ENCODE measurements around the gene PTPRN2. TPM values are rescaled to one million over a fixed set of nuclear protein-coding genes. Genes with fewer than 3 reads are reported as not detected.

The PTPRN2 gene
- total and polyA plus RNA-seq, 2 donors (not counting 3 experiments of a cell fraction or from before 2014, with no cell fraction given) = 0.62 to 0.88 TPM

- no peaks in the 10 kb centered on the region for H3K27me3 ChIP-seq (ENCODE audit: control insufficient read depth in 2 of 2, insufficient read depth in 2 of 2, low read length in 2 of 2)
- no peaks in the 10 kb centered on the region for H3K79me2 ChIP-seq (ENCODE audit: control insufficient read depth, insufficient read depth, low read length)
- DNase-seq (ENCODE audit: low read depth, low spot score) = no peak
- H3K4me2 ChIP-seq (ENCODE audit: insufficient read depth, low read length) = no peak overlapping the region
- H3K4me1 ChIP-seq (ENCODE audit: control insufficient read depth, extremely low read depth, insufficient read depth, low read length) = no peaks in the 10 kb centered on the region
- TF ChIP-seq CTCF (IDR thresholded peaks at IDR 0.05; ENCODE audit: extremely low read depth in 1 of 2, insufficient read depth in 1 of 2, low read depth in 1 of 2, low read length in 2 of 2) = no peak
- no peak for TF ChIP-seq JUN (IDR thresholded peaks at IDR 0.05; ENCODE audit: borderline replicate concordance, insufficient read depth, insufficient read length, low read depth)
- no peak for TF ChIP-seq POLR2AphosphoS5 (IDR thresholded peaks at IDR 0.05; ENCODE audit: insufficient read depth, low read depth, low read length)
- TF ChIP-seq GATA2 (IDR thresholded peaks at IDR 0.05; ENCODE audit: insufficient read depth, insufficient read length, low read depth, low read length) = no peak
- no peak for TF ChIP-seq FOS (IDR thresholded peaks at IDR 0.05; ENCODE audit: borderline replicate concordance, insufficient read depth, low read length)
- no peak for TF ChIP-seq EZH2 (IDR thresholded peaks at IDR 0.05; ENCODE audit: borderline replicate concordance, low read depth, low read length, severe bottlenecking)
- TF ChIP-seq MYC (IDR thresholded peaks at IDR 0.05; ENCODE audit: low read depth, low read length) = no peak
- no peak for TF ChIP-seq POLR2A (IDR thresholded peaks at IDR 0.05; ENCODE audit: low read depth, low read length)
- TF ChIP-seq MAX (IDR thresholded peaks at IDR 0.05; ENCODE audit: insufficient read depth, insufficient read length) = no peak
- no peak for FAIRE-seq
- no peaks in the 10 kb centered on the region for H4K20me1 ChIP-seq (replicated peaks; ENCODE audit: control insufficient read depth, extremely low read depth, insufficient read depth, low read length)
- H3K9ac ChIP-seq (replicated peaks; ENCODE audit: extremely low read depth, insufficient read depth, low read length) = no peak overlapping the region
- intact Hi-C loops (cut with micrococcal nuclease) = no loop called here
- H3K27ac ChIP-seq (ENCODE audit: insufficient read depth, low read depth, low read length) = no peak overlapping the region
- no peaks in the 10 kb centered on the region for H3K9me1 ChIP-seq (replicated peaks; ENCODE audit: control insufficient read depth, extremely low read depth, insufficient read depth, low read length)
- POLR2A ChIA-PET = no interaction called here
- H3K36me3 ChIP-seq (ENCODE audit: control insufficient read depth in 2 of 2, extremely low read depth in 1 of 2, insufficient read depth in 2 of 2, low read length in 2 of 2) = no peaks in the 10 kb centered on the region
- no peak overlapping the region for H2AFZ ChIP-seq (ENCODE audit: low read depth, low read length)
- CTCF ChIA-PET = no interaction called here
- no peaks in the 10 kb centered on the region for H3K9me3 ChIP-seq (replicated peaks; ENCODE audit: control insufficient read depth, insufficient read depth, low read length)
- dilution Hi-C loops (cut with MboI; ENCODE audit: extremely low pct_ligation_motif_present, low sequenced_read_pairs) = no loop called here
- no TSS peak for BruUV-seq (replicated peaks)
- H3K4me3 ChIP-seq (replicated peaks in 1 of 3; ENCODE audit: insufficient read depth in 1 of 3, low read depth in 1 of 3, low read length in 3 of 3) = no peak overlapping the region
These were observed 1044.3 kb downstream of the PTPRN2 start for GRCh38 chr7:157543276-157543675.

All from endothelial cell of umbilical vein (primary cell).